GM10847 (cell line): ENCODE data around the gene SEMG2.

Experiments used
- POLR2A ChIP-seq: IDR thresholded peaks from 2 replicates; pipeline ENCODE4 v1.6.1; 2011; ENCODE audit not compliant: insufficient read length; ENCODE audit errors: extremely low read depth

Gene SEMG2, protein sequence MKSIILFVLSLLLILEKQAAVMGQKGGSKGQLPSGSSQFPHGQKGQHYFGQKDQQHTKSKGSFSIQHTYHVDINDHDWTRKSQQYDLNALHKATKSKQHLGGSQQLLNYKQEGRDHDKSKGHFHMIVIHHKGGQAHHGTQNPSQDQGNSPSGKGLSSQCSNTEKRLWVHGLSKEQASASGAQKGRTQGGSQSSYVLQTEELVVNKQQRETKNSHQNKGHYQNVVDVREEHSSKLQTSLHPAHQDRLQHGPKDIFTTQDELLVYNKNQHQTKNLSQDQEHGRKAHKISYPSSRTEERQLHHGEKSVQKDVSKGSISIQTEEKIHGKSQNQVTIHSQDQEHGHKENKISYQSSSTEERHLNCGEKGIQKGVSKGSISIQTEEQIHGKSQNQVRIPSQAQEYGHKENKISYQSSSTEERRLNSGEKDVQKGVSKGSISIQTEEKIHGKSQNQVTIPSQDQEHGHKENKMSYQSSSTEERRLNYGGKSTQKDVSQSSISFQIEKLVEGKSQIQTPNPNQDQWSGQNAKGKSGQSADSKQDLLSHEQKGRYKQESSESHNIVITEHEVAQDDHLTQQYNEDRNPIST

DNA sequence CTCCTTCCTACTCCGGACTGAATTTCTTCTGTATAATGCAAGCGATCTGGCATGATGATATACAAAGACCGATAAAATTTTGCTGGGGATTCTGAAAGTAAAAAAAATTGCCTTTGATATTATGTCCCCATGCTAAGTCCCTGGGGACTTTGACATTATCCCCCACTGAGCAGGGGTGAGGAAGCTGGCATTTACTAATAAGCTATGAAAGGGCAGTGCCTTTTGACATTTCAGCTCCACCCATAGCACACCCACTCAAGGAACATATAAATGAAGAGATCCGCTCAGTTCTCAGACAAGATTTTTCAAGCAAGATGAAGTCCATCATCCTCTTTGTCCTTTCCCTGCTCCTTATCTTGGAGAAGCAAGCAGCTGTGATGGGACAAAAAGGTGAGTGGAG is at the start of gene SEMG2:
Gene SEMG2, plus strand, starts transcription at position 298 of the 400 bp plus-strand sequence. Its CDS starts 17 bp downstream, at position 315.
- no peak for TF ChIP-seq POLR2A

DNA sequence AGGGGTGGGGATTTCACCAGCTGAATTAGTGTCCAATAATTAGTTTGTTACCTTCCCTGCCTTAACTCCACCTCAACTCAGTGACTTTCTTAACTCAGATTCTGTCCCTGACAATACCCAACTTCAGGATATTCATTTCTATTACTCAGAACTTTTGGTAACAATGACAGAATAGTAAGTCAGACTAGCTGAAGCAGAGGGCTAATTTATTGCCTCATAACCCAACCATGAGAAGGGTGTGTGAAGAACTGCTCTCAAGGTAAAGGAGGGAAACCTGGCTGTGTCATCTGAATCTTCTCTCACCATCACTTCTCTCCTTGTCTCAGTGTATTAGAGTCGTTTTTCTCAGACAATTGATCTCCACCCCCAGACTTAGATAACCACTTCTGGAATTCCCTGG is 47.7 kb upstream of the SEMG2 start:
- TF ChIP-seq POLR2A: no peak

DNA sequence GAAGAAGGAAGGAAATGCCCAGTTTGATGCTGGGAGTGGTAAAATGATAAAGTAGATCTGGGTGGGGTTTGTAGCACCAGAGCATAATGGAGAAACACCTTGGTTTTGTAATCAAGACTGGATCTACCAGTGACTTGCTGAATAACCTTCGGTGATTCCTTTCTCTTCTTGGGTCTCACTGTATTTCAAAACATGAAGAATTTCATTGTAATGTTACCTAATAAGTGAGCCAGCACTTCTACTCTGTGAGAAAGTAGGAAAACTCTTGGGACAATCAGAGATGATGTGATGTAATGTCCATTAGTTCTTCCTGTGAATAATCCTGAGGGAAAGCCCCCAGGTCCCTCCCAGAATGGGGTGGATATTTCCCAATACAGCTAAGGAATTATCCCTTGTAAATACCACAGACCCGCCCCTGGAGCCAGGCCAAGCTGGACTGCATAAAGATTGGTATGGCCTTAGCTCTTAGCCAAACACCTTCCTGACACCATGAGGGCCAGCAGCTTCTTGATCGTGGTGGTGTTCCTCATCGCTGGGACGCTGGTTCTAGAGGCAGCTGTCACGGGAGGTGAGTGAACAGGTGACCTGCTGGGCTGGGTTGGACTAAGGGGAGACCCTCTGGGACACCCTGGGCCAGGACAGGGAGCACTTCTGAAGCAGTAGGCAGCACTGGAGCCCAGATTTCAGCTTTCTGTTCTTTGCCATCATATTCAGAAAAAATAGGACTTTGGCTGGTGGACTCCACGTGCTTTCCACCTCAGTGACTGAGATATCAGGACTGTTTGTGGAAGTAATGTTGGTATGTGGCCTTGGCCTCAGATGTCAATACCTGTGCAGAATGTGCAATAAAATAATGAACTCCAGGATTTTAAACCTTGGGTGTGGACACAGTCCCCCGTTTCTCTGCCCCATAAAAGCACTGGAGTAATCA is 46.5 kb upstream of the SEMG2 start, which contains the start of gene PI3:
Gene PI3, plus strand, starts transcription at position 469 of the 931 bp plus-strand sequence. Its CDS starts 21 bp downstream, at position 490.
- no peak for TF ChIP-seq POLR2A

DNA sequence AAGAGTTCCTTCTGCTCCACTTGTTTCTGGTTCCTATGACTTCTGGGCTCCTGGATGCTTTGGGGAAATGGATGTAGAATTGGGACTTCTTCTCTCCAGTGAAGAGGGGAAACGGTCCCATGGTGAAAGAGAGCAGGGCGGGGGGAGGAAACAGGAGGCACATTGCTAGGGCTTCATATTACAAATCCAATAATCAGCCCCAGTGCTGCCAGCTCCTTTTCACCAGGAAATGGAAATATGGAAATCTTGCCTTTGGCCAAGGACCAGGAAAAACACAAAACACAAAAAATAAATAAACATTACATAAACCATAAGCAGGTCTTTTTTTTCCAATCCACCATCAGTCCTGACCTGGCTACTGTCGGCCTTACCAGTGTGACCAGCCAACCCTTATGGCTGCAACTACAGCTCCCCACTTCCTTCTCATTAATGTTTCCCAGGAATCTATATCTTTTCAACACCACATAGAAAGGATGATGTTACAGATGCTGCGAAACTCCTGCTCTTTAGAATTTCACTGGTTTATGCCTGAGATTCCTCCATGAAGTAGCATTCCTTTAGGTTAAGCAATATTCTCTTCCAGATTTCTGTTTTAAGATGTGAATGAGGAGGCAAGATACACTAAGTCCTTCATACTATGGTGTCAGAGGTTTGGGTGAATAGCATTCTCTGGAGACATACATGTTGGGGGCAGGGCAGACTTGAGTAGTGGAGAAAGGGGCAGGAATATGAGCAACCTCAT is 44.5 kb upstream of the SEMG2 start:
- TF ChIP-seq POLR2A: no peak

DNA sequence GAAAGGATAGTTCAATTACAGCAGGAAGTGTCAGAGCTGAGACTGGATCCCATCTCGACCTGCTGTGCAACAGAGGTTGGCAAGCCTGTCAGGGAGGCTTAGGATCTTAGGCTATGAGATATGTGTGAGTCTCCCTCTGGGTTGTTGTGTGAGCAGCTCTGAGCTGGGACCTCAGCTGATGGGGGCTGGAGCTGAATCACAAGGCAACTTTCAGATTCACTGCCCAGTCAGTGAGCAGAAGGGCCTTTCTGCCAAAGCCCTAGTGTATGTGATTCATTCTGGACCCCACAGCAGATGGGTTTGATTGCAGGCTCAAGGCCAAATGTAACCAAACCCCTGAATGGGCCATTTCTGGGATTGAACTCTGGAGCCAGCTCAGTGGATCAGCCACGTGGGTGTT is 42.0 kb upstream of the SEMG2 start:
- no peak for TF ChIP-seq POLR2A

DNA sequence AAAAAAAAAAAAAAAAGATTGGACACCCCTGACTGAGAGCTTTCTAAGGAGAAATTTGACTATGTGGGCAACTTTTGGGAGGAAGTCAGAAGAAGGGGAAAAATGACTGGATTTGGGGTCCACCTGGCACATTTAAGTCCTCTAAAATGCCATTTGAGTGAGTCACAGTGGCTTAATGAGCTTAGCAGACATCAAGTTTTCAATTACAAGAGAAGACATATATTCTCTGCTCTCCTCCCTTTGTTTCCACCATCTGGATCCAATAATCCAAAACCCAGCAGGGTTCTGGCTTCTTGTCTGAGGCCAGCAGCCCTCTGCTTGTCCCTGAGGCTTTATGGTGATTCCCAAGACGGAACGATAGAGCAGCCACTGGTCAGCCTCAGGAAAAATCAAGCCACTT is 39.5 kb upstream of the SEMG2 start:
- TF ChIP-seq POLR2A: no peak

DNA sequence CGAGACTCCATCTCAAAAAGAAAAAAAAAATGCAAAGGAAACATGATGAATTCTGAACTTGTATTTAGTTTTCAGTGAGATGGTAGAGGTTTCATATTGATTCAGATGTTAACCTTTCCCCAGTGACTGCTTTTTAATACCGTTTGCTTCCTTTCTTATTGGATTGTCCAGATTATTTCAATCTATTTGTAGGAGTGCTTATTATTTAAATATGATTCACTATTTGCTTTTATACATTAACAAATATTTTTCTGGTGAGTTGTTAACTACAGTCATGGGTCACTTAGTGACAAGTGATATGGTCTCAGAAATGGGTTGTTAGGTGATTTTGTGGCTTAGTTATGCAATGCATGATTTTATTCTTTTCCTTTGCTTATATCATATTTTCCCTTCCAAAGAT is 38.1 kb upstream of the SEMG2 start:
- no peak for TF ChIP-seq POLR2A

DNA sequence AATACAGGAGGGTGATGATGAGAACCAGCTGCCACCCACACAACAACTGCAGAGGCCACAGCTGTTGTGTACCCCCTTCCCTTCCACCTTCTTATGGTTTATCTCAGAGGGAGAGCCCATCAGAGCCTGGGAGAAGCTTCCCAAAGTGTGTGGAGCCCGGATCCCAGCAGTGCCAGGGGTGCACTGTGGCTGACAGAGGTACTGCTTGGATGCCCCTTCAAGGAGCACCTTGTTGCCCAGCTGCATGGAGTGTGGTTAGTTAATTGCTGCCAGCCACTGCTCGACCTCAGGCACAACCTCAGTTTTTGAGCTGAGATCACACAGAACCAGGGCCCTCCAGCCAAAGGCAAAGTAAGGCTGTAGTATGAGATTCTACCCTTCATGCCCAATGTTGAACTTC is 33.5 kb upstream of the SEMG2 start:
- TF ChIP-seq POLR2A: no peak

DNA sequence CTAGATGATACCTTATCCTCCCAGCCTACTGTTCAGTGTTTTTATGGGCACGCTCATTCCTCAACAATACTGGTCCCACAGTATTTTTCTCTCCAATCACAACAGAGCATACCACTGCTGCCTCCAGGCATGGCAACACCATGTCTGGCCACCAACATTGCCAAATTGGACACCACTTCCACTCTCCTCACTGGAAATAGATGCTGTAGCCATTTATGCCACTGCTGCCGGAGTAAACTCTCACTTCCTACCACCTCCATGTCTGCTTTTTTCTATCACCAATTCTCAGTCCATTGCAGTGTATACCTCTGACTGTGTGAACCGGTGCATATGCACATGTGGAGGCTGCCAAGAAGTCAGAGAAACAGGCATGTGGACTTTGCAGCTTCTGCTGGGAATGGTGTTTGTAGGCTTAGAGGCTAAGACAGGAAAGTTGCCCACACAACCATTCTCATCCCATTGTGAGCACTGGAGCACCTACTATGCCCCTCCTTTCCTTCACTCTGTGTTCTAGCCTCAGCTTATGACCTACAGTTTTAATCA is 32.0 kb upstream of the SEMG2 start:
- no peak for TF ChIP-seq POLR2A

DNA sequence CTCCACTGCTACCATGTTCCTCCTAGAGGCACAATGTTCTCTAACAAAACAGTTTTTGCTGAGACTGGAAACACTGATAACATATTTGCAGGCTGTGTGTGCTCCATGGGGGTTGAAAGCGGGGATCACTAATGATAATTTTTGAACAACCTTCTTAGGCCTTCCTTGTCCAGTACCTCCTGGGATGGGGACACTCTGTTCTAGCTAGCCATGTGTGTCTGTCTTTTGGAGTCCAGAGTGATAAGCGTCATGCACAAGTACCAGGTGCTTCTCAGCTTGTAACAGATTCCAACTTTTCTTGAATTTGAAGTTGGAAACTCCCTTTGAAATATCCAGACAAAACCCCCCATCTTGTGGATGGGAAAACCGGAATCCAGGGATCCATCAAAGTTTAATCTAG is 31.3 kb upstream of the SEMG2 start:
- TF ChIP-seq POLR2A: no peak

DNA sequence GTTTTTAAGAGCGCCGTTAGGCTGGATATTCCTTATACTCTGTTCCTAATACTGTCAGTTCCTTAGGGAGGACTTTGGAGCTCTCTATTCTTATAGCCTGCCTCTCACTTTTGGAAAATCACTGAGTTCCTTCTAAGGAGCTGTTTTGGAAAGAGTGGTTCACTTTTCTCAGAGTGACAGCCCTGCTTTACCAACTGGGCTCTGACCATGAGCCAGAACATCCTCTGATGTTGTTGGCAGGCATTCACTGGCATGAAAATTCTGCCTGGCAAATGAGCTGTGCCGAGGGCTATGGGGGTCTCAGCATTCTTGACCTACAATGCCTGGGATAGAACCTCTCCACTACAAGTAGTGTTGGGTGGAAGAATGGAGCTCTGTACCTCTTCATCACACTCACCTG is 29.2 kb upstream of the SEMG2 start:
- no peak for TF ChIP-seq POLR2A

DNA sequence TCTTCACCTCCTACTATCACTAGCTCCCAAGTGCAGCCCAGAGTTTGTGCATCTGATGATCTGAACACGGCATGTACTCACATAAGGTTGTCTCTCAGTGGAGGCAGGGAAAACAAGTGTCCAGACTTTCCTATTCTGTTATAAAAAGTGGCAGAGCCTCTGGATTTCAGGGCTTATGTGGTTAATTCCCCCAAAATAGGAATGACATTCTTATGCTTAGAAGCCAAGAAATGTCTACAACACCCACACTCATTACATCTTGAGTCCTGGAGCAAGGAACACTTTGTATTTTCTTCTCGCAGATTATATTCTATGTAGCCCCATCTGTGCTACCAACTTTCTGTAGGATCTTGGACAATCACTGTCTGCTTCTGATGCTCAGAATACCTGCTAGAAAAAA is 27.8 kb upstream of the SEMG2 start:
- TF ChIP-seq POLR2A: no peak

DNA sequence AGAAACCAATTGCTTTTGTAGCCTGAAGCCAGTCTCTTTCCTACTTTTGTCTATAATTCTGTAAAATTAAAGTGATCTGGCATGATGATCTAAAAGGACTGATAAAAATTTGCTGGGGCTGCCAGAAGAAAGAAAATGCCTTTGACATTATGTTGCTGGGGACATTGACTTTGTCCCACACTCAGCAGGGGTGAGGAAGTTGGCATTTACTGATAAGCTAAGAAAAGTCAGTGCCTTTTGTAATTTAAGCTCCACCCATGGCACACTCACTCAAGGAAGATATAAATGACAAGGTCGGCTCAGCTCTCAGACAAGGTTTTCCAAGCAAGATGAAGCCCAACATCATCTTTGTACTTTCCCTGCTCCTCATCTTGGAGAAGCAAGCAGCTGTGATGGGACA is 14.4 kb upstream of the SEMG2 start, which contains the start of gene SEMG1:
Gene SEMG1, plus strand, starts transcription at position 309 of the 400 bp plus-strand sequence. Its CDS starts 21 bp downstream, at position 330.
- TF ChIP-seq POLR2A: no peak

DNA sequence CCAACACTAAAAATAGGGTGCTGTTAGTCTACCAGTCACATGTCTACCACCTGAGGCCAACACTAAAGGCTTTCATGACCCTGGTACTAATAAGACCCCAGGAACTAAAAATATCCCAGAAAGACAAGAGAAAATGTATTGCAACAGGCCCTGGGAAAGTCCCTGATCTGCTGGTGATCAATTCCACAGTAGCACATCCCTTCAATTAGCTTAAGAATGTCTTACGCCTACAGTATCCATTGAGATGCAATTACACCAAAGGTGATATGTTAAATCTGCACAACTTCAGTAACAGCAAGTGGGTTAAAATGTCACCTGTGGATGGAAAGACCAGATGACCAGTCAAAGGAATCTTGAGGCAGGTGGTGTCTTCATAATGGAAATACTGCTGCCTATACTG is 11.2 kb upstream of the SEMG2 start:
- no peak for TF ChIP-seq POLR2A
